NCI-H524 (cell line): ENCODE data around the gene CNTN1.

ENCODE experiments used
- DNase-seq, 2 experiments: peaks; one replicate each; lab custom pipeline; 2025; lab: John Stamatoyannopoulos, UW

CNTN1 gene

DNA sequence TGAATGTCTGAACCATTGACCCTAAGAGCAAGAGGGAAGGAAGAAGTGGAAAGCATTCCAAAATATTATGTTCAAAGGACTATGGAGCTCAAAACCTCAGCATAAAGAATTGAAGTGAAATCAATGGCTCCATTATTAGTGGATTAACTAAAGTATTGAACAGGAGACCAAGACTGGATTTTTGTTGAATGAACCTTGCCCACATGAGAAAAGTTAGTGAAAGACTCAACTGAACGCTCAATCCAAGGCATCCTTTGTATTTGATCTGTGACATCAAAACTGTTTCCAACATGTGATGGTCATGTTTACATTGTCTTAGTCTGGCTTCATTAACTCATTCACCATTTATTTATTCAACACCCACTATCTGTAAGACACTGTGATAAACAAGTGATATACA, 161.0 kb downstream of the CNTN1 start:
- no peak for DNase-seq

DNA sequence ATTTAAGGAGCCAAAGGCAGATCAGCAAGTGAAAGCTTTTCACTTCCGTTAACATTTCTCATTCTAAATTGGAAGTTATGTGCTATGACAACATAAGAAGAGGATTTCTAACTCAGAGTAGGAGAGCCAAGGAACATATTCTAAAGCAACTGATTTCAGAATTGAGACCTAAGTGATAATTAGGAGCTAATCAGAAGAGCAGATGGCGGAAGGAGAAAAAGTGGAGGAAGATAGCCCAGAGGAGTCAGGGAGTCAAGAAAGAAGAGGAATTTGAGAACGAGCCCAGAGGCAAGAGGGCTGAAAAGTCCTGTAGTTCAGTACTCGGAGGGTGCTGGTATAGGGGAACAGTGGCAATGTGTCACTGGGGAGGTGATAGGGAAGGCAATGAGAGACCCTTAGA, 162.4 kb downstream of the CNTN1 start:
- no peak for DNase-seq

DNA sequence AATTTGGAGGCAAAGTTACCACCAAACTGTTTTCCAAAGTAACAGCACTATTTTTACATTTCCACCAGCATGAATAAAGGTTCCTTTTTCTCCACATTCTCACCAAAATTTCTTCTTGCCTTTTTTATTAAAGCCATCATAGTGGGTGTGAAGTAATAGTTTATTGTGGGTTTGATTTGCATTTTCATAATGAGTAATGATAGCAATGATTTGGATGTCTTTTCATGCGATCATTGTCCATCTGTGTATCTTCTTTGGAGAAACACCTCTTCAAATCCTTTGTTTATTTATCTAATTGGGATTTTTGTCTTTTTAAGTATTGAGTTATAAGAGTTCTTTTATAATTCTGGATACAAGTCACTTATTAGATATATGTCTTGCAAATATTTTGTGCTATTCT, 172.7 kb downstream of the CNTN1 start:
- no peak for DNase-seq

DNA sequence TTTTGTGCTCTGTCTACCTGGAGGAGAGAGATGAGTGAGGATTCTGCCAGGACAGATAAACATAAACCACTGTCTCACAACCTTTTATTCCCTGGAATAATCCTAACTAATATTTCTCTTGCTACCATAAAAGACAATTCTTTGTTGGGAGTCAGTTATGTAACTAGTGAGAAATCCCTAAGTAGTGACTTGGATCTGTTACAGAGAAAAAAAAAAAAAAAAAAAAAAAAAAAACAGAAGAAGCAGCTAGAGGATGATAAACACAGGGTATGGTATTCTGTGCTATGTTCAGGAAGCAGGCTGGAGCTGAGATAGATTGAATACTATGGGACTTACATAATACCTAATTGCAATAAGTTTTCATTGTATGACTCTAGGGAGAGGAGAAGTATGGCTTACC, 178.7 kb downstream of the CNTN1 start:
- DNase-seq = no peak

DNA sequence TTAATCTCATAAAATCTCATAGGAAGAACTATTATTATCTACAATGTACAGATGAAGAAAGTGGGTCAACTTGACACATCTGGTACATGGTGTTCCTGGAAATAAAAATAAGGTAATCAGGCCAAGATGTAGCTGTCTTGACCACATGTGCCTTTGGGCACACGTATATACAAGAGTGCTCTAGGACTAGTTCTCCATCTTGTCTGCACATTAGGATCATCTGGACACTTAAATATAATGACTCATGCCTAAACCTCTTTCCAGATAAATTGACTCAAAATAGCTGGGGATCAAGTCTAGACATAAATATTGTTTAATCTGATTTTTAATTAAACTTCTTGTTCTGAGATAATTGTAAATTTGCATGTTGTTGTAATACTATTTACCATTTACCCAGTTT, 182.6 kb downstream of the CNTN1 start:
- no peak for DNase-seq

DNA sequence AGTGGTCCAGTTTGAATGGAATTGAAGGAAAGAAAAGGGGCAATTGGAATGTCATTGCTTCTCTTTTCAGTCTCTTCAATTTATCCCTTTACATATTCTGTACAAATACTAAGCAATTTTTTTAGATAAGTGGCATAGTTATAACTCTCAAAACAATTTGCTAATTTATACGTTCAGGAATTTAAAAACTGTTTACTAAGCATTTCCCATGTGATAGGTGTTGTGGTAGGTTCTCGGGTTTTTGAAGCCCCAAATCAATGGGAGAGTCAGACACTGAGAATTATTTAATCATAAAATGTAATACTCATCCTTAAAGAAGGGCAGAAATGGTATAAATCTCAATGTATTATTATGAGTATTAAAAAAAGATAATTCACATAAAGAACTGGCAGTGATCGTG, 197.1 kb downstream of the CNTN1 start:
- DNase-seq = no peak

DNA sequence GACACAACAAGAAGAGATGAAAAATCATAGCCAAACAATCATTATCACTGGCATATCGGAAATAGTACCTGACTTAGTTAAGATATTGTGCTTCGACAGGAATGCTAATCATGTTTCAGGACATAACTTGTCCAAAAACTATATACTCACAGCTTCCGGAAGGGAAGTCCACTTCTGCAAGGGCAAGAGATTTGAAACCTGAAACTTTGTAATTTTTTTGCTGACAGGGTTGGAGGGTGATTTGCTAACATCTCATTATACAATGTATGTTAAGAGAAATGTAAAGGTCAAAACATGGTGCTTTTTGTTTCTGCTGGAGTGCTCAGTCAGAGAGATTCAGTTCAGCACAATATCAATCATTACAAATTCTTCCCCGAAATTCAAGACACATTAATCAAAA, 200.3 kb downstream of the CNTN1 start:
- DNase-seq = no peak

DNA sequence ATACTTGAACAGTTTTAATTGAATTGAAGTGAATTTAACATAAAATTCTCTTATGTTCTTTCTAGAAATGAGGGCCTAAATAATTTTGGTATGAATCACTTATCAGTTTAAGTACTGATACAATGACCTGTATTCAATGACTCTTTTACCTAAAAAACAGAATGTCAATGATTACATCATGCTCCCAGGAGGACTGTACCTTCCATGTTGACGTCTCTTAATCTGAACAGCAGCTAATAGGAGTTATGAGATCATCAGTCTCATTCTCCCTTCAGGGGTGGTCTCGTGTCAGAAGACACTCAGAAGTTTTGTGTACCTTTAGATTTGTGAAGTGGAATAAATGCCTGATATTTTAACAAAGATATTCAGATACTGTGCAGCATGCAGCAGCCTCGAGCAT, 206.3 kb downstream of the CNTN1 start:
- no peak for DNase-seq

DNA sequence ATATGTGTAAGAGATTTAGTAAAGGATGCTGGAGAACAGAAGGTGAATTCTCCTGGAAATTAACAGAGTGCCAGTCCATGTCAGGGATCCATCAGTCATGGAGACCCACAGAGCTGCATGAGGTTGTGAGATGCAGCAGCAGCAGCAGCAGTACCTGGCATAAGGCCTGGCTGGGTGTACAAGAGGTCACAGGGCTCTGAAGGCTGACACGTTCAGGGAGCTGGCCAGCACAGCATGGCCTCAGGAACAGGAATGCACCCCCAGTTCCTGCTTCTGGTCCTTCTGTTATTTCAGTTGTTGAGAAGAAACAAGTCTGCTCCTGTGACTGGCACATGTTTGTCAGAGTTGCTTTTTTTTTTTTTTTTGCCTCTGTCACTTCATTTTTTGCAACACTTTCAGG, 210.8 kb downstream of the CNTN1 start:
- no peak for DNase-seq

DNA sequence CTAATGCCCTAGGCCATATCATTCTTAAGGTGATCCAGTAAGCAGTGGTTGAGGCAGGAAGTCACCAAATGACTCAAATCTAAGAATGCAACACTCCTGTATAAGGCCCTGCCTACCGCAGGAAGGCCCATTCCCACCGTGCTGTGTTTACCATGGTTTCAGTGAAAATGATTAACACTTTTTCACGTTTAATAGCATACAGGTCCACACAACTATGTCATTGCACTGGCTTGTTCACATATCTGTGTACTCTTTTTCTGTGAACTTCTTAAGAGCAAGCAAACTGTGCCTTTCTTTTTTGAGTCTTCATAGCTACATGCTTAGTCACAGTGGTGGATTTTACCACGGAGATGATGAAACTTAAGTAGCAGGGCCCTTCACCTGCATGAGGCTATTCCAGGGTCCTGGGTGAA, 214.9 kb downstream of the CNTN1 start:
- no peak for DNase-seq

DNA sequence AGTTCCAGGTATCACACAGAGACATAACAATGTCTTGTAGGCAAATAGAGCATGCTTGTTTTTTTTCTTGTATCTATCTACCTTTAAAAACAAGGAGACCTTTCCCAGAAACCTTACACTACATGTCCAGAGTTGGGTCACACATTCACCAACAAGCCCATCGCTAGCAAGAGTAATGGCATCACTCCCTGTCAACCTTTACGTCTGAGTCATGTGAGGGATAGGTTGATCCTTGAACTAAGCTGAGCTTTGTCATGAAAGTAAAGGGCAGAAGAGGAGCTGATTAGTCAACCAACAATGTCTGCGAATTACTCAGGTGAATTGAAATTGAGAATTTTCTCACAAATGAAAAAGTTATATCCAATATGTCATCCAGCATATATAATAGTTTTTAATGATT, 219.4 kb downstream of the CNTN1 start:
- no peak for DNase-seq

DNA sequence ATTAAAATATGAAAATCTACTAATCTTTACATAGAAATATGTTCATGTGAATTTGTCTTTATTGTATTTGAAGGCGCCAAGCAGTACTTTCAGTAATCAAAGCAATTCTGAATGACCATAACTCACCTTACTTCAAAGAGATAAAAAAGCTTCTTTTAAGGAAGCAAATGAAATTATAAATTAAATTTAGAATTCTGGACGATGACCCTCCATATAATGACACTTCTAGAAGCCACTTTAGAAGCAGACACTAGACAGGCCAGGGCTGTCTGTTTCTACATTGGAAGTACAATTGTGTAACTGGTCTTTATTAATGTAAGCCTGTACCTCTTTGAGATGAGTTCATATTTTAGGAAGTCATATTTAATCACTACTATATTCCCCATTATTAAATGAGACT, 222.9 kb downstream of the CNTN1 start:
- no peak for DNase-seq

DNA sequence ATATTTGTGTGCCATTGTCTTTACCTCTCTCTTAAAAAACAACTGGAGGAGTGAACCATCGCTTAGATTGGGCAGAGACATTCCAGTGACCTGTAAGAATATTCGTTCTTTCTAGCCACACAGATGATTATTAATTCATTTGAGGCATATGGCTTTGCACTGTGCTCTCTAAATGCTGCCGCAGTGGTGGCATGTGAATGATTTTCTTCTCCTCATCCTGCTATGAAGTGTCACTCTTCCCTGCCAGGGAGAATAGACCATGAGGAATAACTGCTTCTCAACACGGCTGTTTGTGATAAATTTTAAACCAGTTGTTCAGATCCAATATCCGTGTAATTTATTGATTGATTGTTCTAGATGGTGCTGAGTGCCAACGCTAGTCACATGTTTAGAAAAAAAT, 225.3 kb downstream of the CNTN1 start:
- no peak for DNase-seq

DNA sequence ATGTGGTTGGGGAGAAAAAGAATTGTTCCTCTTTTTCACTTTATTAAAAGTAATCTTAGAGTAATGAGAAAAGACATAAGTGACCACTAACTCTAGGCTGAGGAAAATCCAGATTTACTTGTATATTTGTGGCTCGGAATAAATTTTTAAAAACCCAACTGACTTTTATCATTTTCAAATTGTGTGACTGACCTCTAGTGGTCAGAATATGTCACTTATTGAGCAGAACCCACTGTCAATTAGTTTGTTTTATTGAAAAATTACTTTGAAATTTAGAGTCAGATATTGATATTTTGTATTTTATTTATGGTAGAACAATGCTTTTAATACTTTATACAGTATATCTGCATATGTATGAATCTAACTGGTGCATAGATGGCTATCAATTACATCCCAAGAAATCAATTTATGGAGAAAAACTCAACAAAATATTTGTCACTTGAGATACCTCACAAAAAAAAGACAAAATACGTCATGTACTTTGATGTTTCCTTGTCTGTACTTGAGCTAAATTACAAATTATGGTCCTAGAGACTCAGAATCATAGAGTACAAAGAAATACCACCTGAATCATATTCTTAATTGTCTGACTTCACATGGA, 229.4 kb downstream of the CNTN1 start:
- peak in 1 of 2 experiments; percentile 25 for DNase-seq

DNA sequence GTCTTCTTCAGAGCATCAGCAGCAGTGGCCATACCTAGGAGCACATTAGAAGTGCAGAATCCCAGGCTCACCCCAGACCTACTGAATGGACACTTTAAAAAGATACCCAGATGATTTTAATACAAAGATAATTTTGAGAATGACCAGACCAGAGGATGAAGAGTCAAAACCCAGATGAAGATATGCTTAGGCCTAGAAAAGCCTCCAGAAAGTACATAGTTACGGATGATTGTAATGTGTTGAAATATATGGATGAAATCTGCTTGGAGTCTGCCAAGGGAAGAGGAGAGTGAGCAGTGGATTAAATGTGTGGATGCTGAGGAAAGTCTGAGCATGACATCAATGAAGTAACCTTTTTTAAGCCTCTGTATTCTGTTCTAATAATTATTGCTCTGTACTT, 245.7 kb downstream of the CNTN1 start:
- DNase-seq = no peak

DNA sequence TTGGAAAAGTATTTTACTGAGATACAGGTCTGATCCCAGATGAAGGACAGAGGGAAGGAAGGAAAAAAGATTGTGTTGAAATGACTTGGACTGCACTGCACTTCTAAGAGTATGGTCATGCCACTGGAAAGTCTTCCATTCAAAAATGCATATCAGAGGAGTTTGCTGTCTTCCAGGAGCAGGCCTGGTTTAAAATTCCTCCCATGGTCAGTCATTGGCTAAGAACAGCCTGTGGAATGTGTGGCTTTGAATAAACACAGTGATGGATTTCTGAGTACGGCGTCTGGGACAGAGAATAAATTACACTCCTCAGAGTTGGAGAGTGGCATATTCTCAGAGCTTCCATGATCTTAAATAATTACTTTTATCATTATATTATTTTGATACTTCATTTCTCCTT, 250.1 kb downstream of the CNTN1 start:
- DNase-seq = no peak

DNA sequence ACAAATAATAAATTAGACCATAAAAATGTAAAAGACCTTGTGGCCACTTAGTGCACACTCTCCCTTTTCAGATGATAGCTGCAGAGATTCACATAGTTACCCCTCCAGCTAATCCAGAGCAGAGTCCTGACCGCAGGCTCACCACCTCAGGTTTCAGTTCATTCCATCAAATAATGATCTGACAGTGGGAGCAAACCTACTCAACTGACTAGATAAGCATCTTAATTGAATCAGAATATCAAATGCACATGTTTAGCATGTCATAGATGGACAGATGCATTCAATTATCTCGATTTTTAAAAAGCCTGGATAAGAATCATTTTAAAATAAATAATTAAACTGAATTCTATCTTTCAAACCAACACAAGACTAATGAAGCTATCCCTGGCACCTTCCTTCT, 253.5 kb downstream of the CNTN1 start:
- no peak for DNase-seq

DNA sequence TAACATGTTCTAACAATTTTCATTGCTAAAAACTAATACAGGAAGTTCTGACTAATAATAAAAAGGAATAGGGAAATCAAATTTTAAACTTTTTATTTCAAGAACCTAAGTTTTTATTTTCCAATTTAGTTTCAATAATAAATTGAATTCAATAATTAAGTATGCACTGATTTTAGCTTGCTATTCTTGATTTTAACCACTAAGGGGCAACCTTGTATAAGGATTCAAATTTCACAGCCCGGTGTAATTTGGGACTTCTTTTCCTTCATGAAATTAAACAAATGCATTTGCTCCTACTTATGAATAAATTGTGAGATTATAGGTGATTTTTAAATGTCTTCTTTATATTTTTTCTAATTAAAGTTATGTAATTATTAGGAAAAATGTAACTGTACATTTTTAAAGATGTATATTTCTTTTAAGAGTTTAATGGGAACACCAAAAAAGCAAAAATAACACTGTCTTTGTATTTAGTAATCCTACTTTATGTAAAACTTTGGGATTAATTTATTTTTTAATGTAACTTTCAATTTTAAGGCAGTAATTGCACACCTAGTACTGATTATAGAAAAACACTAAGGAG, 254.5 kb downstream of the CNTN1 start:
- peak in 1 of 2 experiments; percentile 40 for DNase-seq

DNA sequence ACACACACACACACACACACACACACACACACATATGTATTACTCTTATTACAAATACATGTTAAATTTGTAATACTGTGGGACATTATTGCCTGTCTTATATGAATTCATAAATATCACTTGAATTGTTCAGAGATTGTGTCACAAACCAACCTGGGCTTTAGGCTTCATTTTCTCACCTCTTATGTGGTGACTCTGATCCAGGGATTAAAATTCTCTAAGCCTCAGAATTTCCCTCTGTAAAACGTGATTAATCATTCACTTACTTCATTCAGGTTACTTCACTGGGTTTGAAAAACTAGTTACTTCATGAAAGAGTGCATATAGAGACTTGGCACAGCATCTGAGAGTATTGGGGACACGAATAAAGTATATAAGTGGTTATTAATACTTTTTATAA, 255.6 kb downstream of the CNTN1 start:
- no peak for DNase-seq

DNA sequence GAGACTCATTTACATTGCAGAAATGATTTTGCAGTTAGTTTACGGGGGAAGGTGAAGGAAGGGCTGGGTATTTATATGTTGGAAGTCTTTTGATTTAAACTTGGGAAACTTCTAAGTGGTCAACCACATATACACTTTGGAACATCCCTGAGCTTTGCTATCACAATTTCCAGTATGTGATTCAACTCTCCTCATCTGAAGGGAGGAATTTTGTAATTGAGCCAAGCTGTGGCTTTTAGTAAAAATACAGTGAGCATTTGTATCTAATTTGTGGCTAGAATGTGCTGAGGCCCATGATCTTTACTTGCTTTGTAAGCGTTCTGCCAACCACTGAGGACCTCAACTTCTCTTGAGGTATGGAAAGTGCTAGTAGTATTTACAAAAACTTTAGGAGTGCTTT, 260.8 kb downstream of the CNTN1 start:
- no peak for DNase-seq

DNA sequence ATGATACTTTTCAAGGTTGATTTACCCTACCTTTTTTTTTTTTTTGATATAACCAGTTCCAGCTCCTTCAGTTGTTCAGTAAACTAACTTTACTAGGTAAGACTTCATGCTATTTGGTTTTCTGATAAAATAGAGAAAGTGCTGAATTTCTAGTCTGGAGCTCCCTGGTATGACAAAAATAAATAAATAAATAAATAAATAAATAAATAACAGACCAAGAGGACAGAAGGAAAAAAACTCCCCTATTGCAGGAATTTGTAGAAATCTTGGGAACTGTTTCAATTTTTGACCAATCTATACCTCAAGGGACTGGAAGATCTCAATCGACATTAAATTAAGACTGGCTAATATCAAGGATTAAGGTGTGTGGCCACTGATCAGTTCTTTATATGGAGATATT, 265.2 kb downstream of the CNTN1 start:
- DNase-seq = no peak

DNA sequence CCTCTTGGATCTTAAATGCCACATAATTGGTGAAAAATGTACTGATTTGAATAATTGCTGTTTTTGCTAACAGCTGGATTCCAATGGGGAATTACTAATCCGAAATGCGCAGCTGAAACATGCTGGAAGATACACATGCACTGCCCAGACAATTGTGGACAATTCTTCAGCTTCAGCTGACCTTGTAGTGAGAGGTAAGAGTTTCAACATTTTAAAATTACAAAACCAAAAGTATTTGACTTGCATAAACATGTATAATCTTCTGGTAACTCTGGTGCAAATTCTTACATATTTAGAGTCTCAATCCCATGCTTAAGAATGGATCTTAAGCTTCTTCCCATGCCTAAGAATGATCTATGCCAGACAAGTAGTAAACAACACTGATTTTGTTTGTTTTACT, 266.8 kb downstream of the CNTN1 start:
- no peak for DNase-seq

DNA sequence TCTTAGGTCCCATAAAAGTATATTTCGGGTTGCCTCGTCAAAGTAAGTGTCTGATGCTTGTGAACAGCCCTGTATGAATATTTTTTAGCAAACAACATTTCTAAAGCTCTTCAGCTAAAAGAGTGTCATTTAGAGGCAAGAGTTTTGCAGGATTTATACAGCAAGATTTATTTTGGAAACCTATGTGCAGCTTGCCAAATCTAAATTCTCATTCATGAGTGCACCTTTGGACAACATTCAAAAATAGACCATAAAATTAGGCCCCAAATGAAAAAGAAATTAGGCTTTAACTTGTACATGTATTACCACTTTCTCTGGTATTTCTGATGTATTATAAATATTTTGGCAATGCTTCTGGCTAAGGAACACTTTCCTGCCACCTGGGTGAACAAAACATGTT, 271.5 kb downstream of the CNTN1 start:
- DNase-seq = no peak

DNA sequence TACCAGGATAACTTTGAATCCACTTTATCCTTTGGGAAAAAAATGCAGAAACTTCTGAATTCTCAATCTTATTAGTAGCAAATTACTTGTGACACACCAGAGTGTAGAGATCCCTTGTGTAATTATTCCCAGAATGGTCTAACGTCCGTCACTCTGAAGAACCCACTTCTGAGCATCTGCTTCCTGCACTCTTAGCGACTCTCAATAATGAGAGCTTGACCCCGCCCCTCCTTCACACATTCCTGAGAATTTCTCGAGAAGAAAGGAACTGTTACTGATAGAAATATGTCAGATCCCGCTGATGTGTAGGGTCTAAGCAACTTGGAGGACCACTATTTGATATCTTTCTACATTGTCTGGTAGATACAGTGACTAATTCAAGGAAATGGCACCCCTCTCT, 277.6 kb downstream of the CNTN1 start:
- DNase-seq = peak; percentile 47 to 64
